Central memory CD4-positive, alpha-beta T cell (primary cell): Measurements from ENCODE around the gene MRC1.

Experiments used
- DNase-seq: peaks from one replicate; pipeline ENCODE4 v3.0.0; 2022

MRC1 gene

GRCh38 chr10:17848646-17849045 lies 39.5 kb downstream of the MRC1 start:
- no peak for DNase-seq

GRCh38 chr10:17850501-17850900 lies 41.4 kb downstream of the MRC1 start:
- no peak for DNase-seq

- DNase-seq: no peak
Measured at GRCh38 chr10:17851611-17852010, 42.5 kb downstream of the MRC1 start.

GRCh38 chr10:17854044-17854652 lies 45.0 kb downstream of the MRC1 start:
- no peak for DNase-seq

- no peak for DNase-seq
Measured at GRCh38 chr10:17857040-17857439, 47.9 kb downstream of the MRC1 start.

- peak; percentile 40 for DNase-seq
Measured at GRCh38 chr10:17859492-17860156, 50.5 kb downstream of the MRC1 start.

GRCh38 chr10:17861760-17862159 lies 52.6 kb downstream of the MRC1 start:
- DNase-seq: no peak

- no peak for DNase-seq
Measured at GRCh38 chr10:17865351-17865750, 56.2 kb downstream of the MRC1 start.

GRCh38 chr10:17866346-17866745 lies 57.2 kb downstream of the MRC1 start:
- DNase-seq: no peak

- no peak for DNase-seq
Measured at GRCh38 chr10:17867056-17867455, 57.9 kb downstream of the MRC1 start.

- DNase-seq: no peak
Measured at GRCh38 chr10:17871036-17871435, 61.9 kb downstream of the MRC1 start.

GRCh38 chr10:17872191-17873091 lies 63.3 kb downstream of the MRC1 start:
- no peak for DNase-seq

- no peak for DNase-seq
Measured at GRCh38 chr10:17873946-17874345, 64.8 kb downstream of the MRC1 start.

- no peak for DNase-seq
Measured at GRCh38 chr10:17877121-17877520, 68.0 kb downstream of the MRC1 start.

- no peak for DNase-seq
Measured at GRCh38 chr10:17878896-17879295, 69.7 kb downstream of the MRC1 start.

- DNase-seq: no peak
Measured at GRCh38 chr10:17880601-17881000, 71.5 kb downstream of the MRC1 start.

GRCh38 chr10:17882557-17882956 lies 73.4 kb downstream of the MRC1 start:
- no peak for DNase-seq

- DNase-seq: no peak
Measured at GRCh38 chr10:17883621-17884020, 74.5 kb downstream of the MRC1 start.

- DNase-seq: no peak
Measured at GRCh38 chr10:17888189-17888588, 79.0 kb downstream of the MRC1 start.

- DNase-seq: no peak
Measured at GRCh38 chr10:17891435-17891834, 82.3 kb downstream of the MRC1 start.

- no peak for DNase-seq
Measured at GRCh38 chr10:17904564-17904963, 95.4 kb downstream of the MRC1 start.

- DNase-seq: no peak
Measured at GRCh38 chr10:17905491-17905890, 96.3 kb downstream of the MRC1 start.

- DNase-seq: no peak
Measured at GRCh38 chr10:17906002-17906401, 96.9 kb downstream of the MRC1 start.

GRCh38 chr10:17907641-17908040 lies 98.5 kb downstream of the MRC1 start:
- DNase-seq: no peak
